Measurements from ENCODE around the gene LIMCH1. TPM values are rescaled to one million over a fixed set of nuclear protein-coding genes. Genes with fewer than 3 reads are reported as not detected.

Gene LIMCH1
- total RNA-seq, 4 donors from 2014 or later, result 57.6 to 106 (median 90.5) TPM

DNA sequence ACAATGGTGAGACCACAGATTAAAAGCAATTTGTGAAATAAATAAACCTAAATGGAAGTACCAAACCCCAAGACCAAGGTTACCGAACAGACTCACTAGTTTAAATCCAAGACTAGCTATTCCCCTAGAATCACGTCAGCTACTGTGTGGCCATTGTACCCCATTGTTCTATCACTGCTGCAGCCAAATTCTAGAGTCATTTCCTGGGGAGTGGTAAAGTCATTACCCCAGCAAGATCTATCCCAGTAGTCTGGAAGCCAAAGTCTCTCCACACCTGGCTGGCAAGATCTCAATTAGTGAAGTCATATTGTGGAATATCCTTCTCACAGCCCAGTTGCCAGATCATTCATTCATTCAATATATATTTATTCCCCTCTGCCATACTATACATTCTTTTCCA is 143.1 kb downstream of the LIMCH1 start:
- 87 to 92% methylated on average over 2 of the region's 2 CpGs for WGBS, 2 donors
- Histone ChIP-seq H3K27ac (no peak overlapping the region), H3K4me1 (no peaks in the 10 kb centered on the region), H3K4me3 (no peak overlapping the region), H3K9me3 (no peaks in the 10 kb centered on the region), H3K27me3 (no peaks in the 10 kb centered on the region), H3K36me3 (peaks cover 0 to 25% (median 0%) of the 10 kb centered on the region in 3 donors)
- no peak for DNase-seq (ENCODE audit: low spot score in 2 of 2)
- TF ChIP-seq EP300 (IDR thresholded peaks at IDR 0.05) (no peak), POLR2A (IDR thresholded peaks at IDR 0.05) (no peak)
- TF ChIP-seq, protein P1, sequence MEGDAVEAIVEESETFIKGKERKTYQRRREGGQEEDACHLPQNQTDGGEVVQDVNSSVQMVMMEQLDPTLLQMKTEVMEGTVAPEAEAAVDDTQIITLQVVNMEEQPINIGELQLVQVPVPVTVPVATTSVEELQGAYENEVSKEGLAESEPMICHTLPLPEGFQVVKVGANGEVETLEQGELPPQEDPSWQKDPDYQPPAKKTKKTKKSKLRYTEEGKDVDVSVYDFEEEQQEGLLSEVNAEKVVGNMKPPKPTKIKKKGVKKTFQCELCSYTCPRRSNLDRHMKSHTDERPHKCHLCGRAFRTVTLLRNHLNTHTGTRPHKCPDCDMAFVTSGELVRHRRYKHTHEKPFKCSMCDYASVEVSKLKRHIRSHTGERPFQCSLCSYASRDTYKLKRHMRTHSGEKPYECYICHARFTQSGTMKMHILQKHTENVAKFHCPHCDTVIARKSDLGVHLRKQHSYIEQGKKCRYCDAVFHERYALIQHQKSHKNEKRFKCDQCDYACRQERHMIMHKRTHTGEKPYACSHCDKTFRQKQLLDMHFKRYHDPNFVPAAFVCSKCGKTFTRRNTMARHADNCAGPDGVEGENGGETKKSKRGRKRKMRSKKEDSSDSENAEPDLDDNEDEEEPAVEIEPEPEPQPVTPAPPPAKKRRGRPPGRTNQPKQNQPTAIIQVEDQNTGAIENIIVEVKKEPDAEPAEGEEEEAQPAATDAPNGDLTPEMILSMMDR (IDR thresholded peaks at IDR 0.05), result no peak

DNA sequence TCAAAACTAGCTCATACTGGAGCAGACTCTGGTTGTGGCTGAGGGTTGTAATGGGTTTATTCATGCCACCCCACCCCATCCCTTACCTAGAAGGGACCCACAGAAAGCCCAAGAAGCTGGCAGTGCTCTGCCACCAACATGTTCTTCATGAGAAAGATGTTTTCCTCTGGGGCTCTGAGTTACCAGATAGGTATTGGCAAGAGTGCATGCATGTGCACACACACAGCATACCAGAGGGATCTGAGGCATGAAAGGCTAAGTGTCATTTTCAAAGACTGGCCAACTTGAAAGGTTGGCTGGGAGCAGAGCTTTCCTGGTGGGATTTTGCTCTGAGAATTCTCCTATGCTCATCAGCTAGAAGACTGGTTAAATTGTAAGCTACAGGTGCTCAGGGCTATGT is 145.4 kb downstream of the LIMCH1 start:
- TF ChIP-seq EP300 (IDR thresholded peaks at IDR 0.05) (no peak), POLR2A (IDR thresholded peaks at IDR 0.05) (no peak)
- TF ChIP-seq, protein P1 (IDR thresholded peaks at IDR 0.05), result no peak
- Histone ChIP-seq H3K4me3 (no peak overlapping the region), H3K4me1 (no peaks in the 10 kb centered on the region), H3K36me3 (peaks cover 0 to 31% (median 0%) of the 10 kb centered on the region in 3 donors), H3K27me3 (no peaks in the 10 kb centered on the region), H3K27ac (no peak overlapping the region), H3K9me3 (no peaks in the 10 kb centered on the region)
- DNase-seq (ENCODE audit: low spot score in 2 of 2), result no peak

DNA sequence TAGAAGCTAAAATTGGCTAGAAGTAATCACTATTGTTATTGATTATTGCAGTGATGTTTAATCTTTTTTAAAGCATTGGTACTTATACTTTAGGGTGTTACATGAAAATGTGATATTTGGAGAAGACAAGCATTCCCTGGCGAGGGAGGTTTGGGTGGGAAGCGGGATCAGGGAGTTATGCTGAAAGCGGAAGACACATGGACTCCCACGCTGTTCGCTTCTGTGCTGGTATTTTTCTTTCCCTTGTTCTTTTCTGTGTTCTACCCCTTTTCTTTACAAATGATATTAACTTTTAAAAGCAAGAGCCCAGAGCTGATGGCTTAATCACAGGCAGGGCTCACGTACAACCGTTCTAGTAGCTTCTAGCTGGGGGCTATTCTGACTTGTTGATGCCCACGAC is 148.9 kb downstream of the LIMCH1 start:
- TF ChIP-seq EP300 (IDR thresholded peaks at IDR 0.05) (no peak), POLR2A (IDR thresholded peaks at IDR 0.05) (no peak)
- TF ChIP-seq, protein P1 (IDR thresholded peaks at IDR 0.05), result no peak
- Histone ChIP-seq H3K27me3 (no peaks in the 10 kb centered on the region), H3K27ac (no peak overlapping the region), H3K4me3 (no peak overlapping the region), H3K4me1 (no peaks in the 10 kb centered on the region), H3K36me3 (peaks cover 0 to 47% (median 0%) of the 10 kb centered on the region in 3 donors), H3K9me3 (no peaks in the 10 kb centered on the region)
- no peak for DNase-seq (ENCODE audit: low spot score in 2 of 2)
- 78 to 90% methylated on average over 8 of the region's 8 CpGs for WGBS, 2 donors

DNA sequence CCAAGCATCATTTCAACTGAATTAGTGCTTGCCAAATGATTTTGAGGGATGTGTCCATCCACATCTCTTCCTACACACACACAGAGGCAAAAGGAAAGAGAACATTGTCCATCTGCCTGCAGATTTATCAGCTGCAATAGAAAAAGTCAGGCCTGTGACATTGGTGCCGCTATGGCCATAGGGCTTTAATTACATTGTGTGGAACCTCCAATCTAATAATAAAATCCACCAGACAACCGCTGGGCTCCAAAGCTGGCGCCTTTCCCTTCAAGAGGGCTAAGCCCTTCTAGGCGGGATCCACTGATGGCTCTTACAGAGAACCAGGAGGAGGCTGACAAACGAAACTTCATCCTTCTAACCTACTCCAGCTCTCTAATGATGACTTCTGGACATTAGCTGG is 150.0 kb downstream of the LIMCH1 start:
- TF ChIP-seq, protein P1 (IDR thresholded peaks at IDR 0.05), result no peak
- TF ChIP-seq POLR2A (IDR thresholded peaks at IDR 0.05) (no peak), EP300 (IDR thresholded peaks at IDR 0.05) (no peak)
- DNase-seq (ENCODE audit: low spot score in 2 of 2), result no peak
- Histone ChIP-seq H3K9me3 (no peaks in the 10 kb centered on the region), H3K36me3 (peaks cover 0 to 47% (median 0%) of the 10 kb centered on the region in 3 donors), H3K27ac (no peak overlapping the region), H3K4me1 (no peaks in the 10 kb centered on the region), H3K27me3 (no peaks in the 10 kb centered on the region), H3K4me3 (no peak overlapping the region)
- 89 to 90% methylated on average over 5 of the region's 5 CpGs for WGBS, 2 donors

DNA sequence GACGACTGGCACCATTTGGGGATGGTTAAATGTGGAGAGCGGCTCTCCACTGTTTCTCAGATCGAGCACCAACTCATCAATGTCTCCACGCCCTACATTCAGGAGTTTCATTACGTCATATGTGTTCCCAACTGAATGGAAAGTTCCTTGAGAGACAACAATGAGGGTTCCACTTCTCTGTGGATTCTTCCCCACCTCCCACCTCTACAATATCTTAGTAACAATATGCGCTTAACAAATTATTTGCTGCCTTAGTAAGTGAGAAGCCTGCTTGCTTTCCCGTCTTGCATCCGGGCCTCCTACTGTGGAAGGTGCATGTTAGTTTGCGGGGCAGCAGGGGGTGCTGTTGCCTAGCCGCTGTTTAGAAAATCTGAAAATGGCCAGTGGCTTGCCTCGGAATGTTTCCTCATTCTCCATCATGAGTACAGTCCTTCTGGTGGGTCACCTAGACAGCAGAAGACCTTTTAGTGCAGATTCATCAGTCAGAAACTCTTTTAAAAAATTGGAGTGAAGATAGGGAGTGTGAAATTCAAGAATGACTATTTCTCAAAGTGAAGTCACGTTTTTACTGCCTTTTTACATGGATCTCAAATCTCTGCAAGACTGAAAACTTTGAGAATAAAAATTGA is 154.9 kb downstream of the LIMCH1 start:
- Histone ChIP-seq H3K9me3 (no peaks in the 10 kb centered on the region), H3K4me1 (no peaks in the 10 kb centered on the region), H3K36me3 (peaks cover 0 to 33% (median 0%) of the 10 kb centered on the region in 3 donors), H3K4me3 (no peak overlapping the region), H3K27ac (no peak overlapping the region), H3K27me3 (no peaks in the 10 kb centered on the region)
- TF ChIP-seq EP300 (IDR thresholded peaks at IDR 0.05) (no peak), POLR2A (IDR thresholded peaks at IDR 0.05) (no peak)
- TF ChIP-seq, protein P1 (IDR thresholded peaks at IDR 0.05), result peak; percentile 74 to 81 (median 77)
- DNase-seq (ENCODE audit: low spot score in 2 of 2), result peak in 1 of 2 donors; percentile 24
- 39 to 46% methylated on average over 12 of the region's 12 CpGs for WGBS, 2 donors
